CD4-positive, CD25-positive, alpha-beta regulatory T cell (primary cell): ENCODE measurements around the gene NFATC2. TPM values are rescaled to one million over a fixed set of nuclear protein-coding genes. Genes with fewer than 3 reads are reported as not detected.
A peak's percentile ranks its signal among the peaks of the same experiment; 100 is the strongest.

Experiments used
- ATAC-seq, 2 donors: fragments of 150-1000 bp; cut with Tn5 transposase; one replicate each; pipeline ENCODE4 v1.10.0; 2021; ENCODE audit warnings: low read depth in 2 of 2, moderate number of reproducible peaks in 2 of 2, moderate library complexity in 1 of 2
- DNase-seq, 3 donors: peaks; one replicate each; pipeline versions ENCODE4 v3.0.0 to v3.0.0-alpha.2; 2012 to 2022; ENCODE audit warnings: mixed read lengths in 1 of 3
- H3K27ac ChIP-seq: one replicate; pipeline ENCODE4 v1.7.0; 2013; ENCODE audit warnings: mild to moderate bottlenecking, low read length; ENCODE audit not compliant: insufficient read depth, poor library complexity, severe bottlenecking
- H3K27me3 ChIP-seq: one replicate; pipeline ENCODE4 v1.7.0; 2013; ENCODE audit warnings: low read length; ENCODE audit not compliant: control insufficient read depth, insufficient read depth
- H3K36me3 ChIP-seq: one replicate; pipeline ENCODE4 v1.7.0; 2013; ENCODE audit warnings: mild to moderate bottlenecking, low read length, moderate library complexity; ENCODE audit not compliant: control insufficient read depth, insufficient read depth
- H3K4me1 ChIP-seq: 2 replicates; pipeline ENCODE4 v1.7.0; 2013; ENCODE audit warnings: mild to moderate bottlenecking, low read length; ENCODE audit not compliant: insufficient read depth, control insufficient read depth, poor library complexity, severe bottlenecking
- H3K4me3 ChIP-seq: one replicate; pipeline ENCODE4 v1.7.0; 2013; ENCODE audit warnings: low read depth, mild to moderate bottlenecking, low read length, moderate library complexity
- H3K9me3 ChIP-seq, 2 experiments: 1 replicate in 1 of 2; 2 replicates in 1 of 2; pipeline ENCODE4 v1.7.0; 2013; ENCODE audit warnings: low read length in 2 of 2, mild to moderate bottlenecking in 1 of 2, moderate library complexity in 1 of 2; ENCODE audit not compliant: control insufficient read depth in 2 of 2
- H3K27ac Mint-ChIP-seq, 3 donors: one replicate each; pipeline ENCODE4 v1.8.0; 2020 to 2022; ENCODE audit warnings: mild to moderate bottlenecking in 3 of 3, mixed read lengths in 3 of 3, moderate library complexity in 2 of 3
- H3K27me3 Mint-ChIP-seq: one replicate; pipeline ENCODE4 v1.8.0; 2022; ENCODE audit warnings: mild to moderate bottlenecking, mixed read lengths
- H3K36me3 Mint-ChIP-seq: one replicate; pipeline ENCODE4 v1.8.0; 2020; ENCODE audit warnings: mixed read lengths
- H3K4me1 Mint-ChIP-seq, 4 donors: one replicate each; pipeline ENCODE4 v1.8.0; 2020 to 2022; ENCODE audit warnings: mixed read lengths in 4 of 4, mild to moderate bottlenecking in 1 of 4
- H3K4me3 Mint-ChIP-seq, 4 donors: one replicate each; pipeline ENCODE4 v1.8.0; 2020 to 2022; ENCODE audit warnings: mild to moderate bottlenecking in 4 of 4, mixed read lengths in 4 of 4, moderate library complexity in 3 of 4
- H3K9me3 Mint-ChIP-seq, 7 donors: one replicate each; pipeline ENCODE4 v1.8.0; 2020 to 2022; ENCODE audit warnings: mixed read lengths in 7 of 7, mild to moderate bottlenecking in 3 of 7, moderate library complexity in 2 of 7
- polyA plus RNA-seq, 4 donors: library from polyadenylated mRNA; unstranded; fragments of 300-500 nt; fragmentation: Illumina TruSeq; gene quantifications; one replicate each; pipeline ENCODE4 v1.2.3, GENCODE V29; 2021
- total RNA-seq: library from RNA; stranded (reverse); gene quantifications from one replicate; pipeline ENCODE4 v1.2.3, GENCODE V29; 2022

NFATC2 gene
- total and polyA plus RNA-seq, 5 donors from 2014 or later: 11.0 to 56.8 (median 14.2) TPM

- peak overlapping the region in 2 of 3 donors; percentile 52 to 69 for H3K27ac Mint-ChIP-seq
- peaks cover 50% of the 10 kb centered on the region for H3K36me3 Mint-ChIP-seq
- Histone ChIP-seq H3K36me3 (peaks cover 58% of the 10 kb centered on the region), H3K27me3 (no peaks in the 10 kb centered on the region), H3K4me3 (no peak overlapping the region), H3K4me1 (no peaks in the 10 kb centered on the region), H3K9me3 (no peaks in the 10 kb centered on the region), H3K27ac (no peak overlapping the region)
- ATAC-seq (peak in 1 of 2 donors; percentile 25), DNase-seq (no peak)
- H3K4me3 Mint-ChIP-seq: no peak overlapping the region
- peaks cover 5 to 13% (median 10%) of the 10 kb centered on the region in 4 donors for H3K4me1 Mint-ChIP-seq
- H3K27me3 Mint-ChIP-seq: no peaks in the 10 kb centered on the region
- H3K9me3 Mint-ChIP-seq: peaks cover 0 to 2% (median 0%) of the 10 kb centered on the region in 7 donors
Observed at GRCh38 chr20:51456511-51457509, 85.7 kb downstream of the NFATC2 start.

DNA sequence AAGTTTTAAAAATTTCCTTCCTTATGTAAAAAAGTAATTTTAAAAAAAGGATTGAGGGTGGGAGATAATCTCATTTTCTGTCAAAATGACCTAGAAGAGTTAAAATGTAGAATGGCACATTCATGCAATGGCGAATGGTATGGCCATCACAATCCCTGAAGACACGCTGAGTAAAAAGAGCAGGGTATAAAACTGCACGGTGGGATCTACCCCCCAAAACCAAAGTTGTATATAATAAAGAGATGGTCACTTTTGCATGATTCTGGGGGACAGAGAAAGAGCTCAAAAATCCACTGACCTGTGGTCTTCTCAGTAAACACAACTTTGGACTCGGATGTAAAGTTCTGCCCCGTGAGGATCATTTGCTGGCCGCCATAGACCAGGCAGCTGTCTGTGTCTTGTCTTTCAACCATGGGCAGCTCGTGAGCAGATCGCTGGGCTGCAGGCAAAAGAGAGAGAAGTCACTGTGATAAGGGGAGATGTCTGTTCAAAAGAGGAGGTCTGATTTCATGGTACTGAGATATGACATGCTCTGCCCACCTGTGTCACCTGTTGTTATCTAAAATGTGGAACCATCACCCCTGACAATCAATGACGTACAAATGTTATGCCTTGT is 88.2 kb downstream of the NFATC2 start:
- no peak overlapping the region for H3K4me3 Mint-ChIP-seq
- Histone ChIP-seq H3K27ac (no peak overlapping the region), H3K27me3 (no peaks in the 10 kb centered on the region), H3K36me3 (peaks cover 63% of the 10 kb centered on the region), H3K4me1 (no peaks in the 10 kb centered on the region), H3K4me3 (no peak overlapping the region), H3K9me3 (no peaks in the 10 kb centered on the region)
- no peak overlapping the region for H3K27ac Mint-ChIP-seq
- H3K36me3 Mint-ChIP-seq: peaks cover 59% of the 10 kb centered on the region
- DNase-seq (no peak), ATAC-seq (no peak)
- H3K9me3 Mint-ChIP-seq: peaks cover 0 to 2% (median 0%) of the 10 kb centered on the region in 7 donors
- no peaks in the 10 kb centered on the region for H3K27me3 Mint-ChIP-seq
- H3K4me1 Mint-ChIP-seq: peaks cover 9 to 15% (median 12%) of the 10 kb centered on the region in 4 donors

DNA sequence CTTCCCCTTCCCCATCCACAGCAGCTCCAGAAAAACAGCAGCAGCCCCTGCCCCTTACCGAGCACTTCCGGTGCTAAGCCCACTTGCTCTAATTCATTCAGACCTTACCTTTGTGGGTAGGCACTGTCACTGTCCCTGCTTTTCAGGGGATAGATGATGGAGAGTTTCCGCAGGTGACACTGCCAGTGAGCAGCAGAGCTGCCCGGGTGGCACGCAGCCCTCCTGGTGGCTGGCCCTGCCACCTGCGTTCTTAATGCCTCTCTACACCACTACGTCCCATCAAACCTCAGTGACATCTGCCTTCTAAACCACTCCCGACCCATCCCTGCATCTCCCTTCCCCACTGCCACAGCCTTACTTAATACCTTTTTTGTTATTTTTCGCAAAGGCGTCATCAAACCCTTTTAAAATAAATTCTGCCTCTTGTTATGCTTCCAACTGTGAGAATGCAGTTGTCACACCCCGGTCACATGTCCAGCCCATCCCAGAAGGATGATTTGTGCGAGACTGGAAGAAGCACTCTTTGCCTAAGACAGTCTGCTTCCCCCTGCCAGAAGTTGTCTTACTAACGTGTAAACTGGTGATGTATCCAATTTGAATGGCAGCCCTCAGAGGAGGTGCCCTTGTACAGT is 89.7 kb downstream of the NFATC2 start:
- H3K27ac Mint-ChIP-seq: peak overlapping the region; percentile 33 to 92 (median 68)
- H3K27me3 ChIP-seq: no peaks in the 10 kb centered on the region
- no peak overlapping the region for H3K4me3 Mint-ChIP-seq
- H3K27me3 Mint-ChIP-seq: no peaks in the 10 kb centered on the region
- H3K4me3 ChIP-seq: no peak overlapping the region
- H3K4me1 ChIP-seq: no peaks in the 10 kb centered on the region
- ATAC-seq (no peak), DNase-seq (no peak)
- peaks cover 9 to 17% (median 12%) of the 10 kb centered on the region in 4 donors for H3K4me1 Mint-ChIP-seq
- peaks cover 0 to 2% (median 0%) of the 10 kb centered on the region in 7 donors for H3K9me3 Mint-ChIP-seq
- H3K36me3 ChIP-seq: peaks cover 68% of the 10 kb centered on the region
- no peak overlapping the region for H3K27ac ChIP-seq
- no peaks in the 10 kb centered on the region for H3K9me3 ChIP-seq
- peaks cover 61% of the 10 kb centered on the region for H3K36me3 Mint-ChIP-seq

DNA sequence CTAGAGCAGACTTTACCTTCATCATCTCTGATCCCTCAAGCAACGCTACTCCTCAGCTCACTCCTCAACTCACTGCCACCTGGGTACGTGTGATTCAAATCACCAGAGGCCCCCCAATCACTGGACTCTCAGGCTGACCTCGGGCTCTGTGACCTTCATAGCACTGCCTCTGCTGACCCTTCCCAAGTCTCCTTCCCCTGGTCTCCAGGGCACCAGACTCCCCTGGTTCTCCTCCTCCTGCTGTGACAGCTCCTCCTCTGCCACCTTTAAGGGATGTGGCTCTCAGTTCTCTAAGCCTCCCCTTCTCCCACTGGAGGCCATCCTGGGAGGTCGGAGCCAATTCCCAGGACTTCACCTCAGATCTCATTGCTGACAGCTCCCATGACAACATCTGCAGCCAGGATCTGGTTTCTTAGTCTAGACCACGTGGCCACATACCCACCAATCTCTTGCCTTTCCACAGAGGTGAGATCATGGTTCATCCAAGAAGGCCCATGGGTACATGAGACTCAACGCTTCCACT is 90.4 kb downstream of the NFATC2 start:
- H3K4me3 ChIP-seq: no peak overlapping the region
- peaks cover 0 to 2% (median 0%) of the 10 kb centered on the region in 7 donors for H3K9me3 Mint-ChIP-seq
- no peak for DNase-seq
- no peaks in the 10 kb centered on the region for H3K27me3 Mint-ChIP-seq
- H3K9me3 ChIP-seq: no peaks in the 10 kb centered on the region
- no peaks in the 10 kb centered on the region for H3K27me3 ChIP-seq
- no peaks in the 10 kb centered on the region for H3K4me1 ChIP-seq
- H3K4me3 Mint-ChIP-seq: no peak overlapping the region
- ATAC-seq: no peak
- H3K36me3 Mint-ChIP-seq: peaks cover 64% of the 10 kb centered on the region
- H3K27ac Mint-ChIP-seq: peak overlapping the region; percentile 64 to 92 (median 68)
- no peak overlapping the region for H3K27ac ChIP-seq
- H3K36me3 ChIP-seq: peaks cover 75% of the 10 kb centered on the region
- H3K4me1 Mint-ChIP-seq: peaks cover 9 to 17% (median 12%) of the 10 kb centered on the region in 4 donors

- Mint-ChIP-seq H3K4me3 (no peak overlapping the region), H3K27me3 (no peaks in the 10 kb centered on the region), H3K9me3 (peaks cover 0 to 2% (median 0%) of the 10 kb centered on the region in 7 donors), H3K27ac (peak overlapping the region; percentile 63 to 82 (median 64)), H3K4me1 (peaks cover 9 to 17% (median 12%) of the 10 kb centered on the region in 4 donors), H3K36me3 (peaks cover 67% of the 10 kb centered on the region)
- Histone ChIP-seq H3K27ac (no peak overlapping the region), H3K27me3 (no peaks in the 10 kb centered on the region), H3K4me3 (no peak overlapping the region), H3K4me1 (no peaks in the 10 kb centered on the region), H3K36me3 (peaks cover 80% of the 10 kb centered on the region), H3K9me3 (no peaks in the 10 kb centered on the region)
- DNase-seq (no peak), ATAC-seq (no peak)
Observed at GRCh38 chr20:51451484-51451883, 91.0 kb downstream of the NFATC2 start.

DNA sequence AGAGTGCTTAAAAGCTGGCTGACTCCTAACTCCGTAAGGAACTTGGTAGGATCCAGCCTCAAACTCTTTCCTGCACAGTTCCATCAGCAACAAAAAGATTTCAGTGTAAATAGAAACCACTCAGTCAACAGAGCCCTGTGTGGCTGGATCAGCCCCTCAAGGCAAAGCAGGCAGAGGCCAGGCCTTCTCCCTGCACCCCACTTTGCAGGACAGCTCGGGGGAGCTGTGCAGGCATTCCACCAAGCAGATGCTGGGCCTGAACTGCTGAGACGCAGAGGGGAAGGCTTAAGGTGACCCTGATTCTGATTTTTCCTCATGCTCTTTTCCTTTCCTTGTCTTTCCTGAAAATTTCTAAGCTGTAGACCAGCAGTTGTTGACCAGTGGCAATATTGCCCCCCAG is 91.5 kb downstream of the NFATC2 start:
- peaks cover 85% of the 10 kb centered on the region for H3K36me3 ChIP-seq
- H3K4me3 ChIP-seq: no peak overlapping the region
- peaks cover 0 to 2% (median 0%) of the 10 kb centered on the region in 7 donors for H3K9me3 Mint-ChIP-seq
- no peak overlapping the region for H3K27ac ChIP-seq
- peak overlapping the region in 2 of 3 donors; percentile 63 to 82 for H3K27ac Mint-ChIP-seq
- no peak overlapping the region for H3K4me3 Mint-ChIP-seq
- H3K27me3 Mint-ChIP-seq: no peaks in the 10 kb centered on the region
- H3K4me1 ChIP-seq: no peaks in the 10 kb centered on the region
- H3K9me3 ChIP-seq: no peaks in the 10 kb centered on the region
- ATAC-seq (no peak), DNase-seq (no peak)
- H3K36me3 Mint-ChIP-seq: peaks cover 70% of the 10 kb centered on the region
- peaks cover 9 to 17% (median 12%) of the 10 kb centered on the region in 4 donors for H3K4me1 Mint-ChIP-seq
- H3K27me3 ChIP-seq: no peaks in the 10 kb centered on the region

DNA sequence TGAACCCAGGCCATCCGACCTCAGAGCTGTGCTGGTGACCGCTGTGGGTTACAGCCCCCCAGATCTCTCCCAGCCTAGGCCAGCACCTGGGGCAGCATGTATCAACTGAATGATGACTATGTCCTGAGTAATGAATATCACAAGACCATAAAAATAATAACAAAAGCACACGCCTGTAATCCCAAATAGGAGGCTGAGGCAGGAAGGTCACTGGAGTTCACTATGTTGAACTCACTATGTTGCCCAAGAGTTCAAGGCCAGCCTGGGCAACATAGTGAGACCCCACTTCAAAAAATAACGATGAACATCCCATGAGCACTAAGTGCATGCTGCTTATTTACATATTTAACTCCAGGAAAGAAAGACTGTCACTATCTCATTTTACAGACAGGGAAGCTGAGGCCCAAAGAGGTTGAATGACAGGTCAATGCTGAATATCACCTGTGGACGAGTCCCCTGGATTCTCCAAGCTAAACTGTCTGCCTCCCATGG is 92.3 kb downstream of the NFATC2 start:
- no peak overlapping the region for H3K4me3 Mint-ChIP-seq
- ATAC-seq (no peak), DNase-seq (no peak)
- Histone ChIP-seq H3K4me3 (no peak overlapping the region), H3K27ac (no peak overlapping the region), H3K36me3 (peaks cover 89% of the 10 kb centered on the region), H3K4me1 (no peaks in the 10 kb centered on the region), H3K9me3 (no peaks in the 10 kb centered on the region), H3K27me3 (no peaks in the 10 kb centered on the region)
- H3K36me3 Mint-ChIP-seq: peaks cover 71% of the 10 kb centered on the region
- H3K4me1 Mint-ChIP-seq: peaks cover 9 to 17% (median 13%) of the 10 kb centered on the region in 4 donors
- H3K27ac Mint-ChIP-seq: no peak overlapping the region
- H3K9me3 Mint-ChIP-seq: peaks cover 0 to 2% (median 0%) of the 10 kb centered on the region in 7 donors
- no peaks in the 10 kb centered on the region for H3K27me3 Mint-ChIP-seq
